Stimulated activated CD4-positive, alpha-beta T cell treated with anti-CD3 and anti-CD28 coated beads, Interleukin-12 subunit alpha, Interleukin-12 subunit beta, amount 100 ng/mL, for 4 hours (primary cell): ENCODE results near the gene CPSF6.
A peak's percentile ranks its signal among the peaks of the same experiment; 100 is the strongest.
"Not testable (repeated sequence)": the region's sequence is repeated elsewhere in the genome, so short reads cannot be mapped to it uniquely, and the experiment has no call there.

Experiments
- DNase-seq: peaks from one replicate; pipeline ENCODE4 v3.0.0-alpha.2; 2020

Gene CPSF6

GRCh38 chr12:69258655-69259054, 19.3 kb downstream of the CPSF6 start:
- DNase-seq: no peak

- DNase-seq: no peak
Measured at GRCh38 chr12:69262264-69262974, 23.1 kb downstream of the CPSF6 start.

- DNase-seq: no peak
Measured at GRCh38 chr12:69265205-69265604, 25.8 kb downstream of the CPSF6 start.

- DNase-seq: not testable (repeated sequence)
Measured at GRCh38 chr12:69265633-69266032, 26.3 kb downstream of the CPSF6 start.

GRCh38 chr12:69266036-69266635, 26.8 kb downstream of the CPSF6 start:
- DNase-seq: no peak

- no peak for DNase-seq
Measured at GRCh38 chr12:69269736-69270135, 30.4 kb downstream of the CPSF6 start.

- DNase-seq: no peak
Measured at GRCh38 chr12:69272511-69272910, 33.1 kb downstream of the CPSF6 start.

- no peak for DNase-seq
Measured at GRCh38 chr12:69274861-69275260, 35.5 kb downstream of the CPSF6 start.

- no peak for DNase-seq
Measured at GRCh38 chr12:69275471-69275891, 36.1 kb downstream of the CPSF6 start.

GRCh38 chr12:69278814-69279782, 39.7 kb downstream of the CPSF6 start:
- no peak for DNase-seq

- no peak for DNase-seq
Measured at GRCh38 chr12:69284131-69284530, 44.8 kb downstream of the CPSF6 start.

- no peak for DNase-seq
Measured at GRCh38 chr12:69287556-69287955, 48.2 kb downstream of the CPSF6 start.

GRCh38 chr12:69290545-69291277, 51.3 kb downstream of the CPSF6 start:
- DNase-seq: peak; percentile 74

GRCh38 chr12:69291278-69291593, 51.9 kb downstream of the CPSF6 start:
- no peak for DNase-seq

GRCh38 chr12:69298133-69298532, 58.8 kb downstream of the CPSF6 start:
- DNase-seq: no peak

GRCh38 chr12:69298947-69299346, 59.6 kb downstream of the CPSF6 start:
- DNase-seq: no peak

GRCh38 chr12:69304284-69304683, 64.9 kb downstream of the CPSF6 start:
- DNase-seq: no peak

- no peak for DNase-seq
Measured at GRCh38 chr12:69309461-69309860, 70.1 kb downstream of the CPSF6 start.

GRCh38 chr12:69313209-69313608, 73.8 kb downstream of the CPSF6 start:
- no peak for DNase-seq

- not testable (repeated sequence) for DNase-seq
Measured at GRCh38 chr12:69316784-69317183, 77.4 kb downstream of the CPSF6 start.

GRCh38 chr12:69317233-69317632, 77.9 kb downstream of the CPSF6 start:
- DNase-seq: not testable (repeated sequence)

- DNase-seq: no peak
Measured at GRCh38 chr12:69318225-69318624, 78.9 kb downstream of the CPSF6 start.

- no peak for DNase-seq
Measured at GRCh38 chr12:69321351-69321750, 82.0 kb downstream of the CPSF6 start.
